Measurements from ENCODE around the gene ERCC6L2.

Gene ERCC6L2

GRCh38 chr9:95910770-95911340, 35.4 kb downstream of the ERCC6L2 start:
- no peak overlapping the region for H3K4me3 ChIP-seq (replicated peaks; ENCODE audit: low read depth, low read length)
- TF ChIP-seq CTCF (IDR thresholded peaks at IDR 0.05; ENCODE audit: low read length, missing control alignments): no peak
- DNase-seq (ENCODE audit: low read depth): no peak

- no peak for TF ChIP-seq CTCF (IDR thresholded peaks at IDR 0.05; ENCODE audit: low read length, missing control alignments)
- H3K4me3 ChIP-seq (replicated peaks; ENCODE audit: low read depth, low read length): no peak overlapping the region
- no peak for DNase-seq (ENCODE audit: low read depth)
Measured at GRCh38 chr9:95912773-95913172, 37.3 kb downstream of the ERCC6L2 start.

- DNase-seq (ENCODE audit: low read depth): no peak
- no peak overlapping the region for H3K4me3 ChIP-seq (replicated peaks; ENCODE audit: low read depth, low read length)
- no peak for TF ChIP-seq CTCF (IDR thresholded peaks at IDR 0.05; ENCODE audit: low read length, missing control alignments)
Measured at GRCh38 chr9:95920017-95920416, 44.5 kb downstream of the ERCC6L2 start.

- DNase-seq (ENCODE audit: low read depth): no peak
- no peak for TF ChIP-seq CTCF (IDR thresholded peaks at IDR 0.05; ENCODE audit: low read length, missing control alignments)
- H3K4me3 ChIP-seq (replicated peaks; ENCODE audit: low read depth, low read length): no peak overlapping the region
Measured at GRCh38 chr9:95923794-95924193, 48.3 kb downstream of the ERCC6L2 start.

- no peak for DNase-seq (ENCODE audit: low read depth)
- no peak overlapping the region for H3K4me3 ChIP-seq (replicated peaks; ENCODE audit: low read depth, low read length)
- no peak for TF ChIP-seq CTCF (IDR thresholded peaks at IDR 0.05; ENCODE audit: low read length, missing control alignments)
Measured at GRCh38 chr9:95924987-95925386, 49.5 kb downstream of the ERCC6L2 start.

GRCh38 chr9:95927271-95928004, 51.9 kb downstream of the ERCC6L2 start:
- no peak for TF ChIP-seq CTCF (IDR thresholded peaks at IDR 0.05; ENCODE audit: low read length, missing control alignments)
- no peak overlapping the region for H3K4me3 ChIP-seq (replicated peaks; ENCODE audit: low read depth, low read length)
- no peak for DNase-seq (ENCODE audit: low read depth)

- TF ChIP-seq CTCF (IDR thresholded peaks at IDR 0.05; ENCODE audit: low read length, missing control alignments): no peak
Measured at GRCh38 chr9:95930277-95930676, 54.8 kb downstream of the ERCC6L2 start.

More at GRCh38 chr9:95930277-95930676, 54.8 kb downstream of the ERCC6L2 start:
- no peak for DNase-seq (ENCODE audit: low read depth)
- H3K4me3 ChIP-seq (replicated peaks; ENCODE audit: low read depth, low read length): no peak overlapping the region

All from fibroblast of pulmonary artery (primary cell).